ENCODE results near the gene ZNF768. TPM values are rescaled to one million over a fixed set of nuclear protein-coding genes. Genes with fewer than 3 reads are reported as not detected.

The ZNF768 gene
- polyA plus RNA-seq, 1 experiment: 9.8 TPM

- no peak for DNase-seq (ENCODE audit: low read depth, low spot score)
- ChIA-PET POLR2A (no interaction called here), CTCF (no interaction called here)
Measured at GRCh38 chr16:30533146-30533522, 6.8 kb upstream of the ZNF768 start.

GRCh38 chr16:30532285-30533145 lies 6.1 kb upstream of the ZNF768 start:
- TF ChIP-seq CTCF (IDR thresholded peaks at IDR 0.05; ENCODE audit: low read depth, low read length): no peak
- ChIA-PET POLR2A (no interaction called here), CTCF (no interaction called here)
- H3K4me3 ChIP-seq (ENCODE audit: low read depth, low read length): no peak overlapping the region
- no peak overlapping the region for H3K27ac ChIP-seq (ENCODE audit: low read depth, low read length)
- H3K9me3 ChIP-seq (ENCODE audit: control insufficient read depth, insufficient read depth, low read length): no peaks in the 10 kb centered on the region; the same call in 1 of the 2 replicates
- H3K27me3 ChIP-seq (ENCODE audit: control insufficient read depth, insufficient read depth, low read length): no peaks in the 10 kb centered on the region
- DNase-seq (ENCODE audit: low read depth, low spot score): no peak

More at GRCh38 chr16:30533146-30533522, 6.8 kb upstream of the ZNF768 start:
- Histone ChIP-seq H3K4me3 (ENCODE audit: low read depth, low read length) (no peak overlapping the region), H3K9me3 (ENCODE audit: control insufficient read depth, insufficient read depth, low read length) (no peaks in the 10 kb centered on the region; the same call in 1 of the 2 replicates), H3K27ac (ENCODE audit: low read depth, low read length) (no peak overlapping the region), H3K27me3 (ENCODE audit: control insufficient read depth, insufficient read depth, low read length) (no peaks in the 10 kb centered on the region)
- TF ChIP-seq CTCF (IDR thresholded peaks at IDR 0.05; ENCODE audit: low read depth, low read length): no peak

DNA sequence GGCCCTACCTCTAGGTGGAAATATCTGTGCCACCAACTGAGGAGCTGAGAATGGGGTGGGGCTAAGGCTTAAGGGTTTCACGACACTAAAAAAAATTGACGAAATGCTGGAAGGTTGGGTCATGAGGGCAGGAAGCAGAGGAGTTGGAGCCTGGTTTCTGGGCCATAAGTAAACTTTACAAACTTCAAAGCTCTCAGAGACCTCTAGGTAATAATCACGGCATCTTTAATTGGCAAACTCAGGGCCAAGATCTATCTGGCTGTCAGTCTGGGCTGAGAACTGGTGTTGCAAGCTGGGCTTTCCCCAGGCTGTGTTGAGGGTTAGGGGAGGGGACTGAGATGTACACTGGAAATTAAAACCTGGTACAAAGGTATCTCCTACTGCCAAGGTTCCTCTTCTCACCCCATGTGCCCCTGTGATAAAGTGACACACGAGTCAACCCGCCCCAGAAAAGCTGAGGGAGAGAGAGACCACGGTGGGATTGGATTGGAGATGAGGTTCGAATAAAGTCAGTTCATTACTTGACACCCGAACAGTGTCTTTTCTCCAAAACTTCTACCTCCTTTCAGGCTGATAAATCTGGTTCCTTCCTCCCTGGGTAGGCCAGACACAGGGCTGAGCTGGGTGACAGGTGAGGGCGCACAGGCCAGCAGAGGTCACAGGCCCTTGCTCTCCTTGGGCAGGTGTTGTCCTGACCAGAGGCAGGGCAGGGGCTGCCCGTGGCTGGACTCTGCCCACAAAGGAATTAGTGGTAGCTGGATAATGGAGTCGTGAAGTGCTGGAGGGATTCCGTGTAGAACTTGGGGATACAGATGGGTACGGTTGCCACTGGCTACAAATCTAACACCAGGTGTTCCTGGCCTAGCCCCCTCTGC lies 4.0 kb upstream of the ZNF768 start:
- CTCF ChIA-PET: interaction anchor here (0.5 to 0.6 kb wide), 2 partner anchors 38 to 81 kb away, joined by 3 read pairs; no protein-coding TSS in a partner anchor
- DNase-seq (ENCODE audit: low read depth, low spot score): no peak
- no peak overlapping the region for H3K27ac ChIP-seq (ENCODE audit: low read depth, low read length)
- TF ChIP-seq CTCF (IDR thresholded peaks at IDR 0.05; ENCODE audit: low read depth, low read length): no peak
- H3K9me3 ChIP-seq (ENCODE audit: control insufficient read depth, insufficient read depth, low read length): no peaks in the 10 kb centered on the region; the same call in 1 of the 2 replicates
- POLR2A ChIA-PET: interaction anchor here (0.6 kb wide), 1 partner anchor 135 kb away, joined by 10 read pairs; the partner anchor contains the start of gene ZNF48
- H3K4me3 ChIP-seq (ENCODE audit: low read depth, low read length): no peak overlapping the region
- no peaks in the 10 kb centered on the region for H3K27me3 ChIP-seq (ENCODE audit: control insufficient read depth, insufficient read depth, low read length)

- Histone ChIP-seq H3K4me3 (ENCODE audit: low read depth, low read length) (no peak overlapping the region), H3K9me3 (ENCODE audit: control insufficient read depth, insufficient read depth, low read length) (no peaks in the 10 kb centered on the region; the same call in 1 of the 2 replicates), H3K27me3 (ENCODE audit: control insufficient read depth, insufficient read depth, low read length) (no peaks in the 10 kb centered on the region), H3K27ac (ENCODE audit: low read depth, low read length) (no peak overlapping the region)
- ChIA-PET POLR2A (interaction anchor here (0.6 kb wide), 1 partner anchor 71 kb away, joined by 3 read pairs; no protein-coding TSS in a partner anchor), CTCF (interaction anchor here (0.6 to 1.8 kb wide), 2 partner anchors 70 to 79 kb away, joined by 4 to 6 read pairs; no protein-coding TSS in a partner anchor)
- TF ChIP-seq CTCF (IDR thresholded peaks at IDR 0.05; ENCODE audit: low read depth, low read length): no peak
- DNase-seq (ENCODE audit: low read depth, low spot score): no peak
Measured at GRCh38 chr16:30528799-30529457, 2.6 kb upstream of the ZNF768 start.

Data from AG04450 (cell line).